Measurements from ENCODE around the gene RALBP1.

RALBP1 gene

DNA sequence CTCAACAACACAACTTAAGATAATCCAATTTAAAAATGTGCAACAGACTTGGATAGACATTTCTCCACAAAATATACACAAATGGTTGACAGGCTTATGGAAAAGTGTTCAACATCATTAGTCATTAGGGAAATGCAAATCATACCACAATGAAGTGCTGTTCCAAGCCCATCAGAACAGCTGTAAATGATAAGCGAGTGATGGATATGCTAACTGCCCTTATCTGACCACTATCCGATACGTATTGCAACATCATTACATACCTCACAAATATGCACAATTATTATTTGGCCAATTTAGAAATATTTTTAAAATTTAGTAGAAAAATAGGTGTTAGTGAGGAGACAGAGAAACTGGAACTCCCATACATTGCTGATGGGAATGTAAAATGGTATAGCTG, 76.9 kb downstream of the RALBP1 start:
- DNase-seq (ENCODE audit: extremely low spot score), result no peak
- TF ChIP-seq L3MBTL2 (conservative IDR thresholded peaks at IDR 0.05) (no peak), NFRKB (IDR thresholded peaks at IDR 0.05) (no peak), ZNF384 (IDR thresholded peaks at IDR 0.05) (no peak), TARDBP (IDR thresholded peaks at IDR 0.05) (no peak), HDGF (IDR thresholded peaks at IDR 0.05; ENCODE audit: borderline replicate concordance) (no peak), CTBP1 (IDR thresholded peaks at IDR 0.05; ENCODE audit: borderline replicate concordance) (no peak), BHLHE40 (IDR thresholded peaks at IDR 0.05; ENCODE audit: borderline replicate concordance) (no peak), SP1 (IDR thresholded peaks at IDR 0.05) (no peak), ARNT (IDR thresholded peaks at IDR 0.05) (no peak), ELF4 (IDR thresholded peaks at IDR 0.05) (no peak), FOXM1 (IDR thresholded peaks at IDR 0.05; ENCODE audit: borderline replicate concordance) (no peak), FOXK2 (IDR thresholded peaks at IDR 0.05) (no peak), FOXA1 (IDR thresholded peaks at IDR 0.05) (no peak), SUZ12 (IDR thresholded peaks at IDR 0.05) (no peak), LEF1 (IDR thresholded peaks at IDR 0.05; ENCODE audit: borderline replicate concordance) (no peak)
- TF ChIP-seq, protein P1, sequence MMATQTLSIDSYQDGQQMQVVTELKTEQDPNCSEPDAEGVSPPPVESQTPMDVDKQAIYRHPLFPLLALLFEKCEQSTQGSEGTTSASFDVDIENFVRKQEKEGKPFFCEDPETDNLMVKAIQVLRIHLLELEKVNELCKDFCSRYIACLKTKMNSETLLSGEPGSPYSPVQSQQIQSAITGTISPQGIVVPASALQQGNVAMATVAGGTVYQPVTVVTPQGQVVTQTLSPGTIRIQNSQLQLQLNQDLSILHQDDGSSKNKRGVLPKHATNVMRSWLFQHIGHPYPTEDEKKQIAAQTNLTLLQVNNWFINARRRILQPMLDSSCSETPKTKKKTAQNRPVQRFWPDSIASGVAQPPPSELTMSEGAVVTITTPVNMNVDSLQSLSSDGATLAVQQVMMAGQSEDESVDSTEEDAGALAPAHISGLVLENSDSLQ (IDR thresholded peaks at IDR 0.05), result no peak
- CTCF ChIA-PET, result no interaction called here
- POLR2A ChIA-PET, result no interaction called here

DNA sequence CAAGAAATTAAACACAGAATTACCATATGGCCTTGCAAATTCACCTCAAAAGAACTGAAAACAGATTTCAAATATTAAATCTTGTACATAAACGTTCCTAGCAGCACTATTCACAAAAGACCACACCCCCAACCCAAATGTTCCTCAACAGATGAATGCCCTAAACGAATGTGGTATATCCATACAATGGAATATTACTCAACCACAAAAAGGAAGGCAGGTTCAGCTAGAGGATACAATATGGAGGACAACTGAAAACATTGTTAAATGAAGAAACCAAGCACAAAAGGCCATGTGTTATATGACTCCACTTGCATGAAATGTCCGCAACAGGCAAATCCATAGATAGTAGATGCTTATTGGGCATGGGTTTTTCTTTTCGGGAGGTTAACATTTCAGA, 77.3 kb downstream of the RALBP1 start:
- POLR2A ChIA-PET, result no interaction called here
- no peak for DNase-seq (ENCODE audit: extremely low spot score)
- CTCF ChIA-PET, result interaction anchor here (0.7 kb wide), 1 partner anchor 44 kb away, joined by 3 read pairs; no protein-coding TSS in a partner anchor
- no peak for TF ChIP-seq FOXK2 (IDR thresholded peaks at IDR 0.05)
- no peak for TF ChIP-seq CTBP1 (IDR thresholded peaks at IDR 0.05; ENCODE audit: borderline replicate concordance)
- no peak for TF ChIP-seq BHLHE40 (IDR thresholded peaks at IDR 0.05; ENCODE audit: borderline replicate concordance)
- no peak for TF ChIP-seq TARDBP (IDR thresholded peaks at IDR 0.05)
- TF ChIP-seq LEF1 (IDR thresholded peaks at IDR 0.05; ENCODE audit: borderline replicate concordance), result no peak
- TF ChIP-seq, protein P1 (IDR thresholded peaks at IDR 0.05), result no peak
- TF ChIP-seq SUZ12 (IDR thresholded peaks at IDR 0.05), result no peak
- no peak for TF ChIP-seq ELF4 (IDR thresholded peaks at IDR 0.05)
- TF ChIP-seq FOXA1 (IDR thresholded peaks at IDR 0.05), result no peak
- no peak for TF ChIP-seq HDGF (IDR thresholded peaks at IDR 0.05; ENCODE audit: borderline replicate concordance)
- no peak for TF ChIP-seq L3MBTL2 (conservative IDR thresholded peaks at IDR 0.05)
- TF ChIP-seq SP1 (IDR thresholded peaks at IDR 0.05), result no peak

DNA sequence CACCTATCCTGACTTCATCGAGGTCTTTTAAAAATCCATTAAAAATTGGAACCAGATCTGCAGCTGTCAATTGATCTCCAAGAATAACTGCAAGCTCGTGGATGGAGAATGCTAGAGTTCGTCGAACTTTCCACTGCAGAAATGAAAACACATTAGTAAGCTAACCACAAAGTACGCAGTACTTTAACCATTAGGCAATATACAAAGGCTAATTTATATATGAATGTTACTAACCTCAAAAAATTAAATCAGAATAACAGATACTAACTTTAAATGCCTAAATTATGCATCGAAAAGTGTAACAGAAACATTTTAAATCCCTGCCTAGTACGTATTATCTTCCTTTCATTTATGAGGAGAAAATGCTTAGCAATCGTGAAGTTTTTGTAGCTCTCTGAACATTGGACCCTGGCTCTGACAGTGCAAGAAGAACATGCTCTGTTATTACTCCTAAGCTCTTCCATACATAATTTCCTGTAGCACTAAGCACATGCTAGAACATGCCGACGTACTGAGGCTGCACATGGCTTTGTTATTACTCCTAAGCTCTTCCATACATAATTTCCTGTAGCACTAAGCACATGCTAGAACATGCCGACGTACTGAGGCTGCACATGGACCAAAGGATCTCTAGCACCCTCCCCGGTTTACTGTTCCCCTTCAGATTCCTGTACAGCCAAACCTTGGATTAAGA, 82.1 kb downstream of the RALBP1 start:
- TF ChIP-seq HDGF (IDR thresholded peaks at IDR 0.05; ENCODE audit: borderline replicate concordance) (no peak), NFRKB (IDR thresholded peaks at IDR 0.05) (no peak), CTBP1 (IDR thresholded peaks at IDR 0.05; ENCODE audit: borderline replicate concordance) (no peak), ELF4 (IDR thresholded peaks at IDR 0.05) (no peak), TARDBP (IDR thresholded peaks at IDR 0.05) (no peak), SUZ12 (IDR thresholded peaks at IDR 0.05) (no peak)
- DNase-seq (ENCODE audit: extremely low spot score), result no peak
- POLR2A ChIA-PET, result no interaction called here
- CTCF ChIA-PET, result no interaction called here

DNA sequence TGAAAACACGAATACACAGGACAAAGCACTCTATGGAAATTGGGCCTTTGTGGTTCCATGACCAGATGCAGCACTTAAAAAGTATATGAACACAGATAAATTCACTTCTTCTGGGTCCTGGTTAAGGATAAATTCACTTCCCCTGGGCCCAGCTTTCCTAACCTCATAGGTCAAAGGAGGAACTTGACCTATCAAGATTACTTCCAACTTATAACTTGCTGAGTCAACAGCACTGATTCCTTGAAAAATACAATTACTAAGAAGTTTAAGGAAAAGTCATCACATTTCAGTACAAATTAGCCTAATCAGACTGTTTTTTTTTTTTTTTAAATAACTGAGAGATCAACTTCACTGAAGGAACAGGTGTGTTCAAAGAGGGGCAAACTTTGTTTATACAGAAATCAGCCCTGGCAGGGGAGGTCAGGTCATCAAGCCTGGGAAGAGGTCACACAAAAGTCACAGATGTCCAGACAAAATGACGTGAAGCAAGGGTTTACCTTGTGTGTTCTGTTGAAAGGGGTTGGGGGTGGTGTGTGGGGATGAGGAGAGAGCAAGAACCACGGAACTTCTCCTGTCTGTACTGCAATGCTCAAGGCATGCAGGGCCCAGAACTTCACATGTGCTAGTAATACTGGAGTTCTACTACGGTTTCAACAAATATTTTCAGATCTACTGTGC, 83.2 kb downstream of the RALBP1 start:
- ChIA-PET CTCF (no interaction called here), POLR2A (no interaction called here)
- DNase-seq (ENCODE audit: extremely low spot score), result no peak
- no peak for TF ChIP-seq CTBP1 (IDR thresholded peaks at IDR 0.05; ENCODE audit: borderline replicate concordance)
- TF ChIP-seq TARDBP (IDR thresholded peaks at IDR 0.05), result no peak
- TF ChIP-seq SUZ12 (IDR thresholded peaks at IDR 0.05), result no peak
- no peak for TF ChIP-seq FOXA1 (IDR thresholded peaks at IDR 0.05)

DNA sequence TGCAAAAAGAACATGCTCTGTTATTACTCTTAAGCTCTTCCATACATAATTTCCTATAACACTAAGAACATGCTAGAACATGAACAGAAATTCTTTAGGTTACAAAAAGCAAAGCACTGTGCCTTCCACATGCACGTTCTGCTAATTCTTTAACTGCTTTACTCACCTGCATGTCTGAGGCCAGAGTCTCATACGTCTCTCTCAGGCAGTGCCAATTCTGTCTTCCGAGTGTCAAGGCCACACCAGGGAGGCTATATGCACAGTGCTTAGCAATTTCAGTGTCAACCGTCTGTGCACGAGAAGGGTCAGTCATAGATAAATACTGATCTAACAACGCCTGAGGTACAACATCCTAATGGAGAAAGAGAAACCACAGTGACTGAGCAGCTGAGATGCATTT, 83.9 kb downstream of the RALBP1 start:
- ChIA-PET POLR2A (no interaction called here), CTCF (no interaction called here)
- no peak for DNase-seq (ENCODE audit: extremely low spot score)
- TF ChIP-seq SUZ12 (IDR thresholded peaks at IDR 0.05) (no peak), NFRKB (IDR thresholded peaks at IDR 0.05) (no peak), L3MBTL2 (conservative IDR thresholded peaks at IDR 0.05) (no peak), ZNF384 (IDR thresholded peaks at IDR 0.05) (no peak), FOXK2 (IDR thresholded peaks at IDR 0.05) (no peak), FOXA1 (IDR thresholded peaks at IDR 0.05) (no peak), CTBP1 (IDR thresholded peaks at IDR 0.05; ENCODE audit: borderline replicate concordance) (no peak), TARDBP (IDR thresholded peaks at IDR 0.05) (no peak), FOXM1 (IDR thresholded peaks at IDR 0.05; ENCODE audit: borderline replicate concordance) (no peak), LEF1 (IDR thresholded peaks at IDR 0.05; ENCODE audit: borderline replicate concordance) (no peak), BHLHE40 (IDR thresholded peaks at IDR 0.05; ENCODE audit: borderline replicate concordance) (no peak), HDGF (IDR thresholded peaks at IDR 0.05; ENCODE audit: borderline replicate concordance) (no peak), SP1 (IDR thresholded peaks at IDR 0.05) (no peak), ELF4 (IDR thresholded peaks at IDR 0.05) (no peak), ARNT (IDR thresholded peaks at IDR 0.05) (no peak)
- TF ChIP-seq, protein P1 (IDR thresholded peaks at IDR 0.05), result no peak

DNA sequence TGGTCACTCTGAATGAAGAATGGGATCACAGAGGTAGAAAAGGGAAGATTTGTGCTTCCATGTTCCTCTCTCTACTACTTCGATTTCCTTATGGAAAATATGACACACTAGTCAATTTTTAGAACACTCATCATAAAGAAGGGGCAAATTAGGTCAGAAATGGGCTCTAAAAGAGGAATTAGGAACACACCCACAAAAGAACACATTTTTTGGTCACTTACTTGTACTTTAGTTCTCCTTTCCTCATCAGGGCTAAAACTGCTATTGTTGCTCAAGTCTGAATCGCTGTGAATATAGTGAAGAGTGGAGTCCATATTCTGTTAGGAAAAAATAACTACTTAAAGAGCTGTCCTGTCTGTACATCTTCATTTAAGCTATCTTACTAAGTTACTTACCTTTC, 86.4 kb downstream of the RALBP1 start:
- CTCF ChIA-PET, result no interaction called here

More for the DNA sequence above, 86.4 kb downstream of the RALBP1 start:
- POLR2A ChIA-PET, result no interaction called here
- TF ChIP-seq HDGF (IDR thresholded peaks at IDR 0.05; ENCODE audit: borderline replicate concordance) (no peak), FOXM1 (IDR thresholded peaks at IDR 0.05; ENCODE audit: borderline replicate concordance) (no peak), FOXA1 (IDR thresholded peaks at IDR 0.05) (no peak), BHLHE40 (IDR thresholded peaks at IDR 0.05; ENCODE audit: borderline replicate concordance) (no peak), LEF1 (IDR thresholded peaks at IDR 0.05; ENCODE audit: borderline replicate concordance) (no peak), NFRKB (IDR thresholded peaks at IDR 0.05) (no peak)
- no peak for DNase-seq (ENCODE audit: extremely low spot score)
